ENCODE results near the gene NCMAP.

DNA sequence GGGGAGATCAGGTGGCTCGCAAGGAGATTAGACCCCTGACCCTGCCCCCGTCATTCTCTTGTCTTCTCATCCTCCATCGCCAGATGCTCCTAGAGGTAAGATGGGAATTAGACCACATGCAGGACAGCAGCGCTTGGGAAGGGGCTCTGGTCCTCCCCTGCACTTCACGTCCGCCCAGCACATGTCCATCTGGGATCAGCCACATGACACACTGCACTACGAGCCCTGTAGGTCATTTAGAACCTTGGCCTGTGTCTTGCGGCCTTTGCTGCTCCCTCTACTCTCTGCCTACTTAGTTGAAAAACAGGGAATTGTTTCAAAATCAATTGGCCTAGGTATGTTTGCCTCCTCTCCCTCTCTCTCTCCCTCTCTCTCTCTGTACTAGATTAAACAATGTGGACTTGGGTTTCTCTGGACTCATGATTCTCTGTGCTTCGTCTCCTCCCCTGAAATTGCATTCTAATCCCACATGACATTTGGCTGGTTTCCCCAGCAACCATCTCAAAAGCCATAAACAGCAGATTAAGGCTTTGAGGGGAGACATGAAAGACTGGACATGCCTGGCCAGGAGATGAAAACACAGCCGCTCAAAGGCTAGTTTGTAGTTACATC lies 3.8 kb upstream of the NCMAP start:
- no peak for TF ChIP-seq POLR2A (IDR thresholded peaks at IDR 0.05; ENCODE audit: low read depth, low read length)
- TF ChIP-seq, protein P1, sequence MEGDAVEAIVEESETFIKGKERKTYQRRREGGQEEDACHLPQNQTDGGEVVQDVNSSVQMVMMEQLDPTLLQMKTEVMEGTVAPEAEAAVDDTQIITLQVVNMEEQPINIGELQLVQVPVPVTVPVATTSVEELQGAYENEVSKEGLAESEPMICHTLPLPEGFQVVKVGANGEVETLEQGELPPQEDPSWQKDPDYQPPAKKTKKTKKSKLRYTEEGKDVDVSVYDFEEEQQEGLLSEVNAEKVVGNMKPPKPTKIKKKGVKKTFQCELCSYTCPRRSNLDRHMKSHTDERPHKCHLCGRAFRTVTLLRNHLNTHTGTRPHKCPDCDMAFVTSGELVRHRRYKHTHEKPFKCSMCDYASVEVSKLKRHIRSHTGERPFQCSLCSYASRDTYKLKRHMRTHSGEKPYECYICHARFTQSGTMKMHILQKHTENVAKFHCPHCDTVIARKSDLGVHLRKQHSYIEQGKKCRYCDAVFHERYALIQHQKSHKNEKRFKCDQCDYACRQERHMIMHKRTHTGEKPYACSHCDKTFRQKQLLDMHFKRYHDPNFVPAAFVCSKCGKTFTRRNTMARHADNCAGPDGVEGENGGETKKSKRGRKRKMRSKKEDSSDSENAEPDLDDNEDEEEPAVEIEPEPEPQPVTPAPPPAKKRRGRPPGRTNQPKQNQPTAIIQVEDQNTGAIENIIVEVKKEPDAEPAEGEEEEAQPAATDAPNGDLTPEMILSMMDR (conservative IDR thresholded peaks at IDR 0.05; ENCODE audit: low read depth, low read length), result no peak
- no peak for TF ChIP-seq MXI1 (IDR thresholded peaks at IDR 0.05; ENCODE audit: borderline replicate concordance, low read depth, low read length)
- no peak for TF ChIP-seq FOS (IDR thresholded peaks at IDR 0.05; ENCODE audit: low read depth, low read length)
- TF ChIP-seq, protein P2, sequence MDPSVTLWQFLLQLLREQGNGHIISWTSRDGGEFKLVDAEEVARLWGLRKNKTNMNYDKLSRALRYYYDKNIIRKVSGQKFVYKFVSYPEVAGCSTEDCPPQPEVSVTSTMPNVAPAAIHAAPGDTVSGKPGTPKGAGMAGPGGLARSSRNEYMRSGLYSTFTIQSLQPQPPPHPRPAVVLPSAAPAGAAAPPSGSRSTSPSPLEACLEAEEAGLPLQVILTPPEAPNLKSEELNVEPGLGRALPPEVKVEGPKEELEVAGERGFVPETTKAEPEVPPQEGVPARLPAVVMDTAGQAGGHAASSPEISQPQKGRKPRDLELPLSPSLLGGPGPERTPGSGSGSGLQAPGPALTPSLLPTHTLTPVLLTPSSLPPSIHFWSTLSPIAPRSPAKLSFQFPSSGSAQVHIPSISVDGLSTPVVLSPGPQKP (IDR thresholded peaks at IDR 0.05; ENCODE audit: borderline replicate concordance, low read depth, low read length), result no peak
- TF ChIP-seq CEBPB (IDR thresholded peaks at IDR 0.05; ENCODE audit: low read depth, low read length), result no peak
- TF ChIP-seq RAD21 (IDR thresholded peaks at IDR 0.05; ENCODE audit: low read length), result no peak
- TF ChIP-seq, protein P3, sequence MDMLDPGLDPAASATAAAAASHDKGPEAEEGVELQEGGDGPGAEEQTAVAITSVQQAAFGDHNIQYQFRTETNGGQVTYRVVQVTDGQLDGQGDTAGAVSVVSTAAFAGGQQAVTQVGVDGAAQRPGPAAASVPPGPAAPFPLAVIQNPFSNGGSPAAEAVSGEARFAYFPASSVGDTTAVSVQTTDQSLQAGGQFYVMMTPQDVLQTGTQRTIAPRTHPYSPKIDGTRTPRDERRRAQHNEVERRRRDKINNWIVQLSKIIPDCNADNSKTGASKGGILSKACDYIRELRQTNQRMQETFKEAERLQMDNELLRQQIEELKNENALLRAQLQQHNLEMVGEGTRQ (IDR thresholded peaks at IDR 0.05; ENCODE audit: low read depth, low read length), result no peak
- TF ChIP-seq SMC3 (IDR thresholded peaks at IDR 0.05; ENCODE audit: low read depth, low read length), result no peak
- no peak for TF ChIP-seq MAFK (IDR thresholded peaks at IDR 0.05; ENCODE audit: low read depth, low read length)
- no peak for TF ChIP-seq RFX5 (IDR thresholded peaks at IDR 0.05; ENCODE audit: low read depth, low read length)
- no peak for TF ChIP-seq BHLHE40 (IDR thresholded peaks at IDR 0.05; ENCODE audit: low read depth, low read length)
- TF ChIP-seq CHD1 (IDR thresholded peaks at IDR 0.05; ENCODE audit: low read depth, low read length), result no peak
